GM21367 (cell line): ENCODE data around the gene NPIPB8.
"Not testable (repeated sequence)": the region's sequence is repeated elsewhere in the genome, so short reads cannot be mapped to it uniquely, and the experiment has no call there.

Experiments used
- ATAC-seq: cut with Tn5 transposase; IDR thresholded peaks from one replicate; pipeline ENCODE4 v1.9.1; 2021; ENCODE audit not compliant: unreplicated experiment

Gene NPIPB8

DNA sequence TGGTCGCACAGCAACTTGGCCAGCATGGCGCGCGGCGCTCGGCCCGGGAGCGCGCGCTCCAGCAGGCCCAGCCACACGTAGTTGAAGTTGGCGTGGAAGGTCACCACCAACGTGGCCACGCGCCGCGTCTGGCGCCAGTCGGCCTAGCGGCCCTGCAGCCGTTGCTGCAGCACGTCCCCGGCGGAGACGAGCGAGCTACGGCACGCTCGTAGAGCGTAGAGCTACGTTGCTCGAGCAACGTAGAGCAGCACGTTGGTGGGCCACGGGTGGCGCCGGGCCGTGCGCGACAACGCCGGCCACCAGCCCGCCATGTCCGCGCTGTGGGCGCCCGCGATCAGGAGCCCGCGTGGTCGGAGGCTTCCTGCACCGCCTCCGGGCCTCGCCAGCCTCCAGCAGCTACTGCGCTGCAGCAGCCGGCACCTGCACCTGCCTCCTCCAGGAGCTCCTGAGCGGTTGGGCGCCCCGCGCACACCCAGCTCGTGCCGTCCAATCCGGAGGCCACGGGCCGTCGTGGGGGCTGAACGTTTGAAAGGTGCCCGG is 14.6 kb upstream of the NPIPB8 start:
- no peak for ATAC-seq

DNA sequence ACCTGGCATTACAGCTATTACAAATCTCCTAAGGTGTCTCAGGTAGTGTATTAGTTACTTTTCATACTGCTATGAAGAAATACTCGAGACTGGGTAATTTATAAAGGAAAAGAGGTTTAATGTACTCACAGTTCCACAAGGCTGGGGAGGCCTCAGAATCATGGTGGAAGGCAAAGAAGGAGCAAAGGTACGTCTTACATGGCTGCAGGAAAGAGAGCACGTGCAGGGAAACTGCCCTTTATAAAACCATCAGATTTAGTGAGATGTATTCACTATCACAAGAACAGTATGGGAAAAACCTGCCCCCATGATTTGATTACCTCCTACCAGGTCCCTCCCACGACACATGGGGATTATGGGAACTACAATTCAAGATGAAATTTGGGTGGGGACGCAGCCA is 7.0 kb upstream of the NPIPB8 start:
- ATAC-seq = not testable (repeated sequence)

- not testable (repeated sequence) for ATAC-seq
These were observed 1.6 kb upstream of the NPIPB8 start for GRCh38 chr16:28636093-28636823.

DNA sequence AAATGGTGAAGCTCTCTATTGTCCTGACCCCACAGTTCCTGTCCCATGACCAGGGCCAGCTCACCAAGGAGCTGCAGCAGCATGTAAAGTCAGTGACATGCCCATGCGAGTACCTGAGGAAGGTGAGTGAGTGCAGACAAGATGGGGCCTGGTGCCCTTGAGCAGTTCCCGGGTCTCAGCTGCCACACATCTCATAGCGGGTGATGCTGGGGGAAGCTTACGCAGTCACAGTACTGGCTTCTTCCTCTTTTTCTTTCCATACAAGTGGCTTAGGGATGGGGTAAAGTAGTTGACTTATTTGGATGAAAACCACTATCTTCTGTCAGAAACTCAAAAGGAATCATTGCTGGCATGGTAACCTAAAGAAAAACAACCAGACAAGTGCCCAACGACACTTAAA is 494 bp downstream of the NPIPB8 start:
- ATAC-seq = not testable (repeated sequence)

GRCh38 chr16:28639959-28640358 is 2.1 kb downstream of the NPIPB8 start:
- not testable (repeated sequence) for ATAC-seq

DNA sequence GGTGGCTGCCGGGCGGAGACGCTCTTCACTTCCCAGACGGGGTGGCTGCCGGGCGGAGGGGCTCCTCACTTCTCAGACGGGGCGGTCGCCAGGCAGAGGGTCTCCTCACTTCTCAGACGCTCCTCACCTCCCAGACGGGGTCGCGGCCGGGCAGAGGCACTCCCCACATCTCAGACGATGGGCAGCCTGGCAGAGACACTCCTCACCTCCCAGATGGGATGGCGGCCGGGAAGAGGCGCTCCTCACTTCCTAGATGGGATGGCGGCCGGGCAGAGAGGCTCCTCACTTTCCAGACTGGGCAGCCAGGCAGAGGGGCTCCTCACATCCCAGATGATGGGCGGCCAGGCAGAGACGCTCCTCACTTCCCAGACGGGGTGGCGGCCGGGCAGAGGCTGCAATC is 28.4 kb downstream of the NPIPB8 start:
- not testable (repeated sequence) for ATAC-seq

DNA sequence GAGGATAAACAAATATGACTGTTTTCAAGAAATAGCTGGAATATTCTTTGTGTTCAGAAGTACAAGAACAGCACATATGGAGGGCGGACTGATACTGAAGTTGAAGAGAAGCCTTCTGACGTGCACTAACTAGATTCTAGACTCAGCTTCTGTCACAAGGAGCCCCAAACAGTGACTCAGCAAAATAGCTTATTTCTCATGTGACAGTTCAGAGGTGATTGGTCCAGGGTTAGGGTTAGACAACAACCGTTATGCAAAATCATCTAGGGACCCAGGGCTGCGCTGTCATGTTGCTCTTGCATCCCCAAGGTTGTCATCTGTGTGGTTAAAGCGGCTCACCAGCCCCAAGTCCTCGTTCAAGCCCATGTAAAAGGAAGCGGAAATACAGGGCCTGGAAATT is 29.6 kb downstream of the NPIPB8 start:
- ATAC-seq = not testable (repeated sequence)

DNA sequence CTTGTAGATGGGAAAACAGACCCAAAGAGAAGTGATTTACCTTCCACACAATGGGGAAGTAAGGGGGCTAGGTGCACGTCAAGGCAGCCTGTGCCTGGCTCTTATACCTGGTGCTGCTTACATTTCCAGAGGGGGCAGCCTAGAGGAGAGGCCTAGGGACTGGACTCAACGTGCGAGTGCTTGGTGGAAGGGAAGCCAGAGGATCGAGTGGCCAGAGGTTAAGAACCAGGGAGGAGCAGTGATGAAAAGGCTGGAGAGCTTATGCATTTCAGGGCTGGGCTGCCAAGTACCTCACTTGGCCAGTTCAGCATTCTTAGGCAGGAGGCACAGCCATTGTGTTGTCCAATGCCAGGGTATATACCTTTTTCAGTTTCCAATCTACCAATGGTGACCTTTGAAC is 30.3 kb downstream of the NPIPB8 start:
- ATAC-seq = not testable (repeated sequence)

- ATAC-seq = peak; percentile 47
These were observed 50.6 kb downstream of the NPIPB8 start for GRCh38 chr16:28688327-28688952.

DNA sequence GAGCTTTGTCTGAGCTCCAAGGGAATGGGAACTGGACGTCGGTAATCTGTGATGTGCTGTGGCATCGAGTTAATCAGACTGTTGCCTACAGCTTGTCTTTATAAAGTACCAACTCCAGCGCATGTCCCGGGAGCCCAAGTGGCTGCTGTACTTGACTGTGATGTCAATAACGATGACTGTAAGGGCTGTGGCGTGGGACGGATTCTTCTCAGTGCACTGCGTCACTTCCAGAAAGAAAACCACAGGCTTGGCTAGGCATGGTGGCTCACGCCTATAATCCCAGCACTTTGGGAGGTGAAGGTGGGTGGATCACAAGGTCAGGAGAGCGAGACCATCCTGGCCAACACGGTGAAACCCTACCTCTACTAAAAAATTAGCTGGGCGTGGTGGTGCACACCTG is 51.6 kb downstream of the NPIPB8 start:
- ATAC-seq = not testable (repeated sequence)

DNA sequence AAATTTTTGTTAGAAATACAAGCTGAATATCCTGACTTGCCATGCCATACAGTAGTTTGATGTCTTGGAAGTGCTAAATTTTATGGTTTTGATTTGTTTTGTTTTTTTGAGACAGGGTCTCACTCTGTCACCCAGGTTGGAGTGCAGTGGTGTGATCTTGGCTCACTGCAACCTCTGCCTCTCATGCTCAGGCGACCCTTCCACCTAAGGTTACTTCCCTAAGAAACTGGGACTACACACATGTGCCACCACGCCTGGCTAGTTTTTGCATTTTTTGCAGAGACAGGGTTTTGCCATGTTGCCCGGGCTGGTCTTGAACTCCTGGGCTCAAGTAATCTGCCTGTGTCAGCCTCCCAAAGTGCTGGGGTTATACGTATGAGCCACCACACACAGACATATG is 53.9 kb downstream of the NPIPB8 start:
- not testable (repeated sequence) for ATAC-seq

DNA sequence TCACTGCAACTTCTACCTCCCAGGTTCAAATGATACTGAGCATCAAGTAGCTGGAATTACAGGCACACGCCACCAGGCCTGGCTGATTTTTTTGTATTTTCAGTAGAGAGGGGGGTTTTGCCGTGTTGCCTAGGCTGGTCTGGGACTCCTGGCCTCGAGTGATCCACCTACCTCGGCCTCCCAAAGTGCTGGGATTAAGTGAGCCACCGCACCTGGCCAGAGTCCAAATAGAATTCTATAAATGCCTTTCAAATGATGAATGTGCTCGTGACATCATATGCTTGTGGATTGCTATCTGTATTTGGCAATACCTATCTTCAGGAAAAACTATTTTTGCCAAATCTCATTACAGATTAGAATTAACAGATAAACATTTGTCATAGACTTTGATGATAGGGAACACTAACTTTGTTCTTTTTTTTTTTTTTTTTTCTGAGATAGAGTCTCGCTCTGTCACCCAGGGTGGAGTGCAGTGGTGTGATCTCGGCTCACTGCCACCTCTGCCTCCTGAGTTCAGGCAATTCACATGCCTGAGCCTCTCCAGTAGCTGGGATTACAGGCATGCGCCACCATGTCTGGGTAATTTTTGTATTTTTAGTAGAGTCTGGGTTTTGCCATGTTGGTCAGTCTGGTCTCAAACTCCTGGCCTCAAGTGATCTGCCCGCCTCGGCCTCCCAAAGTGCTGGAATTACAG is 55.5 kb downstream of the NPIPB8 start:
- not testable (repeated sequence) for ATAC-seq

- not testable (repeated sequence) for ATAC-seq
These were observed 61.9 kb downstream of the NPIPB8 start for GRCh38 chr16:28699792-28700191.

GRCh38 chr16:28700349-28700748 is 62.5 kb downstream of the NPIPB8 start:
- ATAC-seq = not testable (repeated sequence)

DNA sequence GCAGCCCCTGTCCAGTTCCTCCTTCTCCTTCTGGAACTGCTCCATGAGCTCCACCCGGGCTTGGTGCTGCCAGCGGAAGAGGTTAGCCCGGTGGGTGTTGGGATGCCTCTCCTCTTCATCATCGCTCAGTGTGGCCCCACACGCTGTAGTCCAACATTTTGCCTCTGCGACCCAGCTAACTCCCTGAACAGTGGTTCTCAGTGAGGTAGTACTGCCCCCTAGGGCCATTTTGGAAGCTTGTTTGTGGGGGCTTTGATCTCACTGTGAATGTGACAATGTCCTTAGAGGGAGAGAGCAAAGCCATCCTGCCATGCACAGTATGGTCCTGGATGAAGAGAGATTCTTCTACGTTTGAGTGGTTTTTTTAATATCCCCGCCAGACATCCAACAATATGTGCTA is 63.5 kb downstream of the NPIPB8 start:
- ATAC-seq = not testable (repeated sequence)

- not testable (repeated sequence) for ATAC-seq
These were observed 66.4 kb downstream of the NPIPB8 start for GRCh38 chr16:28704246-28704645.
